Cortex of kidney (tissue), 1 donor: ENCODE measurements around the gene LBR.

Source experiments
- DNase-seq: peaks from one replicate; lab custom pipeline; 2025; lab: John Stamatoyannopoulos, UW

LBR gene

GRCh38 chr1:225445639-225446594 is 18.1 kb upstream of the LBR start:
- no peak for DNase-seq

- no peak for DNase-seq
These were observed 14.3 kb upstream of the LBR start for GRCh38 chr1:225442123-225442505.

GRCh38 chr1:225441314-225442122 is 13.7 kb upstream of the LBR start:
- no peak for DNase-seq

- no peak for DNase-seq
These were observed 12.8 kb upstream of the LBR start for GRCh38 chr1:225440380-225441221.

- no peak for DNase-seq
These were observed 10.0 kb upstream of the LBR start for GRCh38 chr1:225437710-225438437.

- DNase-seq = no peak
These were observed 8.1 kb upstream of the LBR start for GRCh38 chr1:225435957-225436392.

- no peak for DNase-seq
These were observed 7.6 kb upstream of the LBR start for GRCh38 chr1:225435487-225435886.

- DNase-seq = no peak
These were observed 7.2 kb upstream of the LBR start for GRCh38 chr1:225435076-225435475.

GRCh38 chr1:225434046-225434445 is 6.2 kb upstream of the LBR start:
- no peak for DNase-seq

GRCh38 chr1:225431081-225431863 is 3.4 kb upstream of the LBR start:
- no peak for DNase-seq

- no peak for DNase-seq
These were observed 2.5 kb upstream of the LBR start for GRCh38 chr1:225430301-225430700.

GRCh38 chr1:225428881-225429455 is 1.1 kb upstream of the LBR start:
- DNase-seq = no peak

- DNase-seq = peak; percentile 86
These were observed 436 bp upstream of the LBR start for GRCh38 chr1:225428068-225428880.

GRCh38 chr1:225426395-225427234 is 1.2 kb downstream of the LBR start:
- DNase-seq = no peak

- DNase-seq = no peak
These were observed 2.5 kb downstream of the LBR start for GRCh38 chr1:225425201-225425786.

GRCh38 chr1:225424562-225425200 is 3.2 kb downstream of the LBR start:
- no peak for DNase-seq

GRCh38 chr1:225423518-225423855 is 4.4 kb downstream of the LBR start:
- DNase-seq = no peak
